OCI-LY3 (cell line): ENCODE results near the gene GOLGA5.

ENCODE experiments used
- H2AFZ ChIP-seq: fragments of 200-600, 300-600 bp; shearing (Covaris generic); 2 replicates; pipeline ENCODE4 v1.6.0; 2014; ENCODE audit warnings: antibody characterized with exemption, low read depth, low read length
- H3K27ac ChIP-seq: fragments of 200-600, 300-600 bp; sonication (generic); 2 replicates; pipeline ENCODE4 v1.5.1; 2014; ENCODE audit warnings: mild to moderate bottlenecking, low read length, moderate library complexity, mixed read lengths
- H3K27me3 ChIP-seq: fragments of 200-600, 300-600 bp; sonication (generic); 2 replicates; pipeline ENCODE4 v1.6.1; 2014; ENCODE audit warnings: low read depth, low read length, mixed read lengths
- H3K36me3 ChIP-seq: fragments of 200-600, 300-600 bp; sonication (generic); replicated peaks from 2 replicates; pipeline ENCODE3; 2014; ENCODE audit warnings: low read depth, low read length, mixed read lengths
- H3K4me1 ChIP-seq: fragments of 300-600, 200-600 bp; sonication (generic); 2 replicates; pipeline ENCODE4 v1.6.1; 2014; ENCODE audit warnings: low read length, mixed read lengths
- H3K4me2 ChIP-seq: fragments of 200-600, 300-600 bp; sonication (generic); 2 replicates; pipeline ENCODE4 v1.6.1; 2014; ENCODE audit warnings: low read length, mixed read lengths
- H3K4me3 ChIP-seq: fragments of 300-600, 200-600 bp; sonication (generic); 2 replicates; pipeline ENCODE4 v1.5.1; 2014; ENCODE audit warnings: antibody characterized with exemption, mild to moderate bottlenecking, low read length, moderate library complexity
- H3K79me2 ChIP-seq: fragments of 300-600, 200-600 bp; shearing (Covaris generic); 2 replicates; pipeline ENCODE4 v1.6.1; 2014; ENCODE audit warnings: mild to moderate bottlenecking, low read length, mixed read lengths
- H3K9ac ChIP-seq: fragments of 300-600, 200-600 bp; shearing (Covaris generic); 2 replicates; pipeline ENCODE4 v1.6.0; 2014; ENCODE audit warnings: mild to moderate bottlenecking, low read length, moderate library complexity
- H3K9me3 ChIP-seq: fragments of 200-600, 300-600 bp; shearing (Covaris generic); 2 replicates; pipeline ENCODE4 v1.6.1; 2014; ENCODE audit warnings: low read length, mixed read lengths; ENCODE audit not compliant: insufficient read depth
- H4K20me1 ChIP-seq: fragments of 200-600, 300-600 bp; sonication (generic); 2 replicates; pipeline ENCODE4 v1.6.1; 2016; ENCODE audit warnings: low read length, mixed read lengths; ENCODE audit not compliant: insufficient read depth
- EZH2phosphoT487 ChIP-seq: fragments of 200-600 bp; shearing (Covaris generic); IDR thresholded peaks from 2 replicates; pipeline ENCODE4 v1.6.1; 2018; ENCODE audit warnings: antibody characterized with exemption, mixed run types, low read depth
- TF ChIP-seq, protein P1 (sequence below): fragments of 200-600, 300-600 bp; sonication (generic); IDR thresholded peaks from 2 replicates; pipeline ENCODE4 v1.5.1; 2014; ENCODE audit warnings: antibody characterized with exemption, low read length, low read depth

The GOLGA5 gene

DNA sequence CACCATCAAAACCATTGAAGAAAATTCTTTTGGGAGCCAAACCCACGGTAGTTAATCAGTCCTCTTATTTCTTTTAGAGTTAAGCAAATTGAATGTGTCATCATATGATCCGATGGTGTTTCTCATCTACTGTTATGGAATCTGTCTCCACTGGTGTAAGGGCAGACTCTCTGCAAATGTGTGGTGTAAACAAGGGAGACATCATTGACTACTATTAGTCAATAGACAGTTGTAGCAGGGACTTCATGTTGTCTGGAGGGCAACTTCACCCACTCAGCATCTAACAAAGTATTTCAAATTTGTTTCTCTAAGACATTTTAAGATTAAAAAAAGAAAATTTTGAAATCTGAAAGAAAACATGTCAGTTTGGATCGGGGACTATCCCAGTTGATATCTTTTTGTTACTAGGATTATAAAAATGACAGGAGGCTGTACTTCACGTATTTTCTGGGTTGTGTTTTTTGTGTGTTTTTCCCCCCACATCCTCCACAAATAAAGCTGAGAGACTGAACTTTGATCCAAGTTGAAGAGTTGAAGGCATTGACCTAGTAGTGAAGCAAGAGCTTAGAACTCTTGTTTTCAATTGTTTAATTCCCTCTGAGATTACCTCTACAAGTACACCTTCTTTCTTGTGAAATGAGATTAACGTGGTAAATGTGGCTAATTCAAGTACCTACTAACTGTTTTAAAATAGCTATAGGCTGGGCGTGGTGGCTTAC, 4.0 kb downstream of the GOLGA5 start:
- Histone ChIP-seq H2AFZ (no peak overlapping the region), H3K4me1 (peaks cover 18% of the 10 kb centered on the region), H3K9ac (no peak overlapping the region), H3K36me3 (peaks cover 19% of the 10 kb centered on the region), H3K27me3 (no peaks in the 10 kb centered on the region), H3K79me2 (peaks cover 50% of the 10 kb centered on the region), H3K27ac (no peak overlapping the region), H4K20me1 (peaks cover 20% of the 10 kb centered on the region), H3K9me3 (no peaks in the 10 kb centered on the region), H3K4me3 (no peak overlapping the region), H3K4me2 (no peak overlapping the region)
- TF ChIP-seq, protein P1, sequence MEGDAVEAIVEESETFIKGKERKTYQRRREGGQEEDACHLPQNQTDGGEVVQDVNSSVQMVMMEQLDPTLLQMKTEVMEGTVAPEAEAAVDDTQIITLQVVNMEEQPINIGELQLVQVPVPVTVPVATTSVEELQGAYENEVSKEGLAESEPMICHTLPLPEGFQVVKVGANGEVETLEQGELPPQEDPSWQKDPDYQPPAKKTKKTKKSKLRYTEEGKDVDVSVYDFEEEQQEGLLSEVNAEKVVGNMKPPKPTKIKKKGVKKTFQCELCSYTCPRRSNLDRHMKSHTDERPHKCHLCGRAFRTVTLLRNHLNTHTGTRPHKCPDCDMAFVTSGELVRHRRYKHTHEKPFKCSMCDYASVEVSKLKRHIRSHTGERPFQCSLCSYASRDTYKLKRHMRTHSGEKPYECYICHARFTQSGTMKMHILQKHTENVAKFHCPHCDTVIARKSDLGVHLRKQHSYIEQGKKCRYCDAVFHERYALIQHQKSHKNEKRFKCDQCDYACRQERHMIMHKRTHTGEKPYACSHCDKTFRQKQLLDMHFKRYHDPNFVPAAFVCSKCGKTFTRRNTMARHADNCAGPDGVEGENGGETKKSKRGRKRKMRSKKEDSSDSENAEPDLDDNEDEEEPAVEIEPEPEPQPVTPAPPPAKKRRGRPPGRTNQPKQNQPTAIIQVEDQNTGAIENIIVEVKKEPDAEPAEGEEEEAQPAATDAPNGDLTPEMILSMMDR, result no peak
- no peak for TF ChIP-seq EZH2phosphoT487

DNA sequence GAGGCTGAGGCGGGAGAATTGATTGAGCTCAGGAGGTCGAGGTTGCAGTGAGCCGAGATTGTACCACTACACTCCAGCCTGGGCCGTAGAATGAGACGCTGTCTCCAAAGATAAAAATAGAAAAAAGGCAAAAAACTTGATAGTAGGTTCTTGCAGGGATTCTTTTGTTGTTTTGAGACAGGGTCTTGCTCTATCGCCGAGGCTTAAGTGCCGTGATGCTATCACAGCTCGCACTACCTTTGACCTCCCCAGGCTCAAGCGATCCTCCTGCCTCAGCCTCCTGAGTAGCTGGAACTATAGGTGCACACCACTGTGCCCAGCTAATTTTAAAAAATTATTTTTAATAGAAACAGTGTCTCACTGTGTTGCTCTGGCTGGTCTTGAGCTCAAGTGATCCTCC, 4.7 kb downstream of the GOLGA5 start:
- H3K27ac ChIP-seq, result no peak overlapping the region
- H3K36me3 ChIP-seq, result peaks cover 24% of the 10 kb centered on the region
- H3K4me2 ChIP-seq, result no peak overlapping the region
- H3K27me3 ChIP-seq, result no peaks in the 10 kb centered on the region
- TF ChIP-seq EZH2phosphoT487, result no peak
- TF ChIP-seq, protein P1, result no peak
- H2AFZ ChIP-seq, result no peak overlapping the region
- peaks cover 55% of the 10 kb centered on the region for H3K79me2 ChIP-seq
- H3K9ac ChIP-seq, result no peak overlapping the region
- peaks cover 25% of the 10 kb centered on the region for H4K20me1 ChIP-seq
- no peak overlapping the region for H3K4me3 ChIP-seq
- no peaks in the 10 kb centered on the region for H3K9me3 ChIP-seq
- peaks cover 12% of the 10 kb centered on the region for H3K4me1 ChIP-seq

DNA sequence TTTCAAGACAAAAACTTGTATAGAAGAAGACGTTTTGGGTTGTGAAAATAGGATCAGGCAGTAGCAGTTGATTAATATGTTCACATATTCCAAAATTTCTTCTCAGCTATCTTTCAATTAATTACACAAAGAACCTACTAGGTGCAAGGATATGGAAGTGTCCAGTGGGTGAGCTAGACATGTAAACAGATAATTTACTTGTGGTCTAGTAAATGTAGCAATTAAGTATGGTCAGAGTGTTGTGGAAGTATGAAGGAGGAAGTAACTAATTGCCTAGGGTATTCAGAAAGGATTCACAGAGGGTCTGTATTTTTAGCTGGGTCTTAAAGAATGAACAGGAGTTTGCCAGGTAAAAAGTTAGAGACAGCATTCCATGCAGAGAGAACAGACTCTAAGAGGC, 5.9 kb downstream of the GOLGA5 start:
- no peak overlapping the region for H3K4me2 ChIP-seq
- peaks cover 12% of the 10 kb centered on the region for H3K4me1 ChIP-seq
- H3K36me3 ChIP-seq, result peaks cover 25% of the 10 kb centered on the region
- no peaks in the 10 kb centered on the region for H3K27me3 ChIP-seq
- peaks cover 26% of the 10 kb centered on the region for H4K20me1 ChIP-seq
- H3K9ac ChIP-seq, result no peak overlapping the region
- H3K9me3 ChIP-seq, result no peaks in the 10 kb centered on the region
- H3K27ac ChIP-seq, result no peak overlapping the region
- no peak overlapping the region for H3K4me3 ChIP-seq
- H2AFZ ChIP-seq, result no peak overlapping the region
- H3K79me2 ChIP-seq, result peaks cover 51% of the 10 kb centered on the region
- no peak for TF ChIP-seq EZH2phosphoT487
- TF ChIP-seq, protein P1, result no peak

DNA sequence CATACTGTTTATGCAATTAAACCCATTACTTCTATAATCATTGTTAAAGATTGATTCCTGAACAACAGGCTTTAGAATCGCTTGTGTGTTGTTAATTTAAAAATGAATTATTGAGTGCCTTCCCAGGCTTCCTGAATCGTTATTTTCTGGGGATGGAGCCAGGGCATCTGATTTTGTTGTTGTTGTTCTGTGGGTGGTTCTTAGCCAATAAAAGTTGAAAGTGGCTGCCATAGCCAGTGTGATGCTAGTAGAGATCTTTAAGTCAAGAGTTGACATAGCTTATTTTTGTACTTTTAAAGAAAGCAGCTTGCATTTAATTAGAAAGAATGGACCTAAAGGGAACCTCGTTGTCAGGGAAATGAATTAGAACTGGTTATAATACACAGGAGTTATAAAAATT, 6.4 kb downstream of the GOLGA5 start:
- H3K9ac ChIP-seq, result no peak overlapping the region
- H3K27ac ChIP-seq, result no peak overlapping the region
- H3K36me3 ChIP-seq, result peaks cover 25% of the 10 kb centered on the region
- no peak for TF ChIP-seq EZH2phosphoT487
- TF ChIP-seq, protein P1, result no peak
- no peak overlapping the region for H3K4me3 ChIP-seq
- H3K4me1 ChIP-seq, result peaks cover 7% of the 10 kb centered on the region
- H4K20me1 ChIP-seq, result peaks cover 26% of the 10 kb centered on the region
- peaks cover 50% of the 10 kb centered on the region for H3K79me2 ChIP-seq
- no peak overlapping the region for H2AFZ ChIP-seq
- no peak overlapping the region for H3K4me2 ChIP-seq
- no peaks in the 10 kb centered on the region for H3K27me3 ChIP-seq
- H3K9me3 ChIP-seq, result no peaks in the 10 kb centered on the region
